Endothelial cell of umbilical vein (primary cell): Measurements from ENCODE around the gene RET. TPM values are rescaled to one million over a fixed set of nuclear protein-coding genes. Genes with fewer than 3 reads are reported as not detected.

Experiments
- BruUV-seq: library from RNA; stranded (reverse); fragments of 400-500 nt; replicated peaks from 2 replicates; lab custom pipeline; 2021; lab: Mats Ljungman, UMichigan
- CTCF ChIA-PET: fragments of 300-600, 350-600 bp; sonication (Branson Sonifier 250); formaldehyde crosslinking; loops from one replicate; lab custom pipeline; 2021; ENCODE audit warnings: antibody characterized with exemption, inconsistent platforms; lab: Charles Lee
- POLR2A ChIA-PET: fragments of 300-600, 350-600 bp; sonication (Branson Sonifier 250); formaldehyde crosslinking; loops from one replicate; lab custom pipeline; 2021; ENCODE audit warnings: antibody characterized with exemption, inconsistent platforms; lab: Charles Lee
- DNase-seq: peaks from one replicate; pipeline ENCODE4 v3.0.0-alpha.2; 2011; ENCODE audit warnings: low read depth, low spot score
- FAIRE-seq: peaks from 2 replicates; lab custom pipeline; 2011; peaks lifted over from hg19 to GRCh38; lab: Jason Lieb, UNC
- H2AFZ ChIP-seq: 2 replicates; pipeline ENCODE4 v1.6.0; 2012; ENCODE audit warnings: low read depth, low read length, control low read depth, inconsistent platforms
- H3K27ac ChIP-seq: 2 replicates; pipeline ENCODE4 v1.5.1; 2011; ENCODE audit warnings: low read depth, mild to moderate bottlenecking, control low read depth, low read length, moderate library complexity; ENCODE audit not compliant: insufficient read depth
- H3K27me3 ChIP-seq, 2 experiments: 2 replicates each; pipeline versions ENCODE4 v1.6.0 to v1.6.1; 2011; ENCODE audit warnings: low read length in 2 of 2, mixed read lengths in 1 of 2; ENCODE audit not compliant: control insufficient read depth in 2 of 2, insufficient read depth in 2 of 2
- H3K36me3 ChIP-seq, 2 experiments: 2 replicates in 1 of 2; 3 replicates in 1 of 2; pipeline ENCODE4 v1.5.1; 2011; ENCODE audit warnings: low read length in 2 of 2, mild to moderate bottlenecking in 1 of 2, moderate library complexity in 1 of 2; ENCODE audit not compliant: control insufficient read depth in 2 of 2, insufficient read depth in 2 of 2; ENCODE audit errors: extremely low read depth in 1 of 2
- H3K4me1 ChIP-seq: 3 replicates; pipeline ENCODE4 v1.5.1; 2011; ENCODE audit warnings: mild to moderate bottlenecking, low read length; ENCODE audit not compliant: control insufficient read depth, insufficient read depth; ENCODE audit errors: extremely low read depth
- H3K4me2 ChIP-seq: 2 replicates; pipeline ENCODE4 v1.6.1; 2011; ENCODE audit warnings: low read length, control low read depth, mixed read lengths; ENCODE audit not compliant: insufficient read depth
- H3K4me3 ChIP-seq, 3 experiments: fragments of 200-600 bp in 1 of 3; sonication (generic), shearing (Covaris generic) in 1 of 3; replicated peaks in 1 of 3; 2 replicates each; pipeline ENCODE4 v1.5.1; 2011 to 2016; ENCODE audit warnings: control low read depth in 3 of 3, low read length in 3 of 3, mild to moderate bottlenecking in 2 of 3, inconsistent platforms in 1 of 3, low read depth in 1 of 3, moderate library complexity in 1 of 3; ENCODE audit not compliant: insufficient read depth in 1 of 3
- H3K79me2 ChIP-seq: 2 replicates; pipeline ENCODE4 v1.6.0; 2012; ENCODE audit warnings: low read length, inconsistent platforms; ENCODE audit not compliant: control insufficient read depth, insufficient read depth
- H3K9ac ChIP-seq: replicated peaks from 2 replicates; pipeline ENCODE3; 2011; ENCODE audit warnings: low read length, control low read depth; ENCODE audit not compliant: insufficient read depth; ENCODE audit errors: extremely low read depth
- H3K9me1 ChIP-seq: replicated peaks from 3 replicates; pipeline ENCODE4 v1.6.0; 2011; ENCODE audit warnings: mild to moderate bottlenecking, low read length; ENCODE audit not compliant: control insufficient read depth, insufficient read depth; ENCODE audit errors: extremely low read depth
- H3K9me3 ChIP-seq: replicated peaks from 2 replicates; pipeline ENCODE4 v1.5.1; 2012; ENCODE audit warnings: low read length, inconsistent platforms; ENCODE audit not compliant: control insufficient read depth, insufficient read depth
- H4K20me1 ChIP-seq: replicated peaks from 2 replicates; pipeline ENCODE3; 2011; ENCODE audit warnings: mild to moderate bottlenecking, low read length; ENCODE audit not compliant: control insufficient read depth, insufficient read depth; ENCODE audit errors: extremely low read depth
- CTCF ChIP-seq, 2 donors: IDR thresholded peaks; 1 replicate in 1 of 2; 2 replicates in 1 of 2; pipeline ENCODE4 v1.5.1; 2011; ENCODE audit warnings: low read length in 2 of 2, mild to moderate bottlenecking in 2 of 2, moderate library complexity in 2 of 2, control low read depth in 1 of 2, inconsistent platforms in 1 of 2, low read depth in 1 of 2; ENCODE audit not compliant: insufficient read depth in 1 of 2; ENCODE audit errors: extremely low read depth in 1 of 2
- EZH2 ChIP-seq: IDR thresholded peaks from 2 replicates; pipeline ENCODE4 v1.6.1; 2012; ENCODE audit warnings: borderline replicate concordance, low read depth, mild to moderate bottlenecking, moderate library complexity, low read length, inconsistent platforms; ENCODE audit not compliant: severe bottlenecking
- FOS ChIP-seq: IDR thresholded peaks from 2 replicates; pipeline ENCODE4 v1.6.1; 2011; ENCODE audit warnings: mild to moderate bottlenecking, low read length, moderate library complexity, borderline replicate concordance; ENCODE audit not compliant: insufficient read depth
- GATA2 ChIP-seq: IDR thresholded peaks from 2 replicates; pipeline ENCODE4 v1.7.0; 2011; ENCODE audit warnings: low read depth, mild to moderate bottlenecking, moderate library complexity, mixed read lengths, low read length; ENCODE audit not compliant: insufficient read length, insufficient read depth
- JUN ChIP-seq: IDR thresholded peaks from 2 replicates; pipeline ENCODE4 v1.6.1; 2011; ENCODE audit warnings: borderline replicate concordance, low read depth; ENCODE audit not compliant: insufficient read length, insufficient read depth
- MAX ChIP-seq: IDR thresholded peaks from 2 replicates; pipeline ENCODE4 v1.6.1; 2011; ENCODE audit not compliant: insufficient read depth, insufficient read length
- MYC ChIP-seq: IDR thresholded peaks from one replicate; pipeline ENCODE4 v1.6.1; 2011; ENCODE audit warnings: mild to moderate bottlenecking, low read depth, low read length
- POLR2A ChIP-seq: IDR thresholded peaks from 2 replicates; pipeline ENCODE4 v1.6.1; 2012; ENCODE audit warnings: low read depth, mild to moderate bottlenecking, control low read depth, low read length
- POLR2AphosphoS5 ChIP-seq: IDR thresholded peaks from 2 replicates; pipeline ENCODE4 v1.6.1; 2012; ENCODE audit warnings: low read depth, mild to moderate bottlenecking, control low read depth, low read length, moderate library complexity; ENCODE audit not compliant: insufficient read depth
- dilution Hi-C: fragments of 300-500 bp; cut with MboI; formaldehyde crosslinking; loops from one replicate; pipeline ENCODE4 v1.15.0; 2019; ENCODE audit warnings: low sequenced_read_pairs; ENCODE audit not compliant: extremely low pct_ligation_motif_present
- intact Hi-C: fragments of 100-400 bp; cut with micrococcal nuclease; formaldehyde crosslinking; loops from one replicate; pipeline ENCODE4 v1.10.0; 2022
- polyA plus RNA-seq, 4 experiments: library from polyadenylated mRNA; depleted of rRNA in 3 of 4; stranded (reverse) in 3 of 4; unstranded in 1 of 4; fragments of >200 nt; gene quantifications; 2 replicates each; pipeline versions ENCODE4 v1.2.1 to v1.2.3, GENCODE V29; 2011 to 2012; ENCODE audit warnings: missing spikeins in 1 of 4
- total RNA-seq: library from RNA; stranded (reverse); gene quantifications from 2 replicates; pipeline ENCODE4 v1.2.3, GENCODE V29; 2021

Gene RET
- total and polyA plus RNA-seq, 2 donors (not counting 3 experiments of a cell fraction or from before 2014, with no cell fraction given), result 0.04 to 0.22 TPM

GRCh38 chr10:43041422-43042342 lies 35.2 kb upstream of the RET start:
- ChIA-PET POLR2A (no interaction called here), CTCF (no interaction called here)
- Histone ChIP-seq H3K4me2 (no peak overlapping the region), H3K79me2 (no peaks in the 10 kb centered on the region), H2AFZ (no peak overlapping the region), H3K9me1 (no peaks in the 10 kb centered on the region), H3K4me1 (no peaks in the 10 kb centered on the region), H3K36me3 (no peaks in the 10 kb centered on the region), H3K9me3 (no peaks in the 10 kb centered on the region), H3K27ac (no peak overlapping the region), H4K20me1 (no peaks in the 10 kb centered on the region), H3K9ac (no peak overlapping the region), H3K4me3 (no peak overlapping the region), H3K27me3 (no peaks in the 10 kb centered on the region)
- DNase-seq, result no peak
- FAIRE-seq, result no peak
- dilution Hi-C loops (no loop called here), intact Hi-C loops (no loop called here)
- no peak for TF ChIP-seq JUN
- TF ChIP-seq POLR2A, result no peak
- no peak for TF ChIP-seq EZH2
- no peak for TF ChIP-seq CTCF (IDR thresholded peaks at IDR 0.05; ENCODE audit: extremely low read depth in 1 of 2, insufficient read depth in 1 of 2, low read depth in 1 of 2, low read length in 2 of 2)
- no peak for TF ChIP-seq POLR2AphosphoS5
- TF ChIP-seq MAX, result no peak
- TF ChIP-seq GATA2, result no peak
- TF ChIP-seq FOS, result no peak
- no peak for TF ChIP-seq MYC
- no TSS peak for BruUV-seq
